Measurements from ENCODE around the gene CSNK1G2. TPM values are rescaled to one million over a fixed set of nuclear protein-coding genes. Genes with fewer than 3 reads are reported as not detected.

Gene CSNK1G2
- total and polyA plus RNA-seq, 2 of the 13 experiments (the other 11 are each of a cell fraction or from before 2014, with no cell fraction given): 53.8 to 72.5 TPM

GRCh38 chr19:1902923-1903322 lies 38.0 kb upstream of the CSNK1G2 start (continued):
- no peak for TF ChIP-seq CBFB (CRISPR knock-in tag; IDR thresholded peaks at IDR 0.05)
- TF ChIP-seq SP5 (CRISPR knock-in tag; IDR thresholded peaks at IDR 0.05; ENCODE audit: borderline replicate concordance, low read depth): peak; percentile 85
- no peak for TF ChIP-seq HNRNPUL1 (IDR thresholded peaks at IDR 0.05; ENCODE audit: low read depth, low read length)
- no peak for TF ChIP-seq ZNF546 (CRISPR knock-in tag; conservative IDR thresholded peaks at IDR 0.05)
- TF ChIP-seq TBP (CRISPR knock-in tag; IDR thresholded peaks at IDR 0.05): no peak
- TF ChIP-seq CEBPB (IDR thresholded peaks at IDR 0.05; ENCODE audit: borderline replicate concordance, low read depth, low read length): peak; percentile 87
- TF ChIP-seq ZSCAN30 (CRISPR knock-in tag; IDR thresholded peaks at IDR 0.05): no peak
- no peak for TF ChIP-seq ZNF572 (CRISPR knock-in tag; IDR thresholded peaks at IDR 0.05)
- TF ChIP-seq ZNF749 (CRISPR knock-in tag; IDR thresholded peaks at IDR 0.05; ENCODE audit: borderline replicate concordance): no peak
- TF ChIP-seq, protein P1, sequence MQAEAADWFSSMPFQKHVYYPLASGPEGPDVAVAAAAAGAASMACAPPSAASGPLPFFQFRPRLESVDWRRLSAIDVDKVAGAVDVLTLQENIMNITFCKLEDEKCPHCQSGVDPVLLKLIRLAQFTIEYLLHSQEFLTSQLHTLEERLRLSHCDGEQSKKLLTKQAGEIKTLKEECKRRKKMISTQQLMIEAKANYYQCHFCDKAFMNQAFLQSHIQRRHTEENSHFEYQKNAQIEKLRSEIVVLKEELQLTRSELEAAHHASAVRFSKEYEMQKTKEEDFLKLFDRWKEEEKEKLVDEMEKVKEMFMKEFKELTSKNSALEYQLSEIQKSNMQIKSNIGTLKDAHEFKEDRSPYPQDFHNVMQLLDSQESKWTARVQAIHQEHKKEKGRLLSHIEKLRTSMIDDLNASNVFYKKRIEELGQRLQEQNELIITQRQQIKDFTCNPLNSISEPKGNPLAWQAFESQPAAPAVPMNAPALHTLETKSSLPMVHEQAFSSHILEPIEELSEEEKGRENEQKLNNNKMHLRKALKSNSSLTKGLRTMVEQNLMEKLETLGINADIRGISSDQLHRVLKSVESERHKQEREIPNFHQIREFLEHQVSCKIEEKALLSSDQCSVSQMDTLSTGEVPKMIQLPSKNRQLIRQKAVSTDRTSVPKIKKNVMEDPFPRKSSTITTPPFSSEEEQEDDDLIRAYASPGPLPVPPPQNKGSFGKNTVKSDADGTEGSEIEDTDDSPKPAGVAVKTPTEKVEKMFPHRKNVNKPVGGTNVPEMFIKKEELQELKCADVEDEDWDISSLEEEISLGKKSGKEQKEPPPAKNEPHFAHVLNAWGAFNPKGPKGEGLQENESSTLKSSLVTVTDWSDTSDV (CRISPR knock-in tag; IDR thresholded peaks at IDR 0.05): no peak
- TF ChIP-seq ARNTL (CRISPR knock-in tag; IDR thresholded peaks at IDR 0.05): peak; percentile 47; the same call in 1 of the 2 replicates
- no peak for TF ChIP-seq ZNF564 (CRISPR knock-in tag; IDR thresholded peaks at IDR 0.05)
- TF ChIP-seq ATF3 (CRISPR knock-in tag; IDR thresholded peaks at IDR 0.05): peak; percentile 33; the same call in 1 of the 2 replicates
- no peak for TF ChIP-seq HOXA7 (CRISPR knock-in tag; IDR thresholded peaks at IDR 0.05)
- TF ChIP-seq, protein P2, sequence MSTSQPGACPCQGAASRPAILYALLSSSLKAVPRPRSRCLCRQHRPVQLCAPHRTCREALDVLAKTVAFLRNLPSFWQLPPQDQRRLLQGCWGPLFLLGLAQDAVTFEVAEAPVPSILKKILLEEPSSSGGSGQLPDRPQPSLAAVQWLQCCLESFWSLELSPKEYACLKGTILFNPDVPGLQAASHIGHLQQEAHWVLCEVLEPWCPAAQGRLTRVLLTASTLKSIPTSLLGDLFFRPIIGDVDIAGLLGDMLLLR (CRISPR knock-in tag; IDR thresholded peaks at IDR 0.05): no peak
- TF ChIP-seq TEAD2 (CRISPR knock-in tag; IDR thresholded peaks at IDR 0.05): no peak
- TF ChIP-seq NFKB2 (CRISPR knock-in tag; IDR thresholded peaks at IDR 0.05; ENCODE audit: borderline replicate concordance): no peak
- TF ChIP-seq ETS1 (CRISPR knock-in tag; IDR thresholded peaks at IDR 0.05): no peak
- no peak for TF ChIP-seq MXI1 (IDR thresholded peaks at IDR 0.05; ENCODE audit: borderline replicate concordance, low read depth, low read length)
- TF ChIP-seq ZNF550 (CRISPR knock-in tag; IDR thresholded peaks at IDR 0.05; ENCODE audit: borderline replicate concordance): no peak
- TF ChIP-seq ZNF101 (CRISPR knock-in tag; IDR thresholded peaks at IDR 0.05; ENCODE audit: borderline replicate concordance, low read depth): no peak
- TF ChIP-seq, protein P3, sequence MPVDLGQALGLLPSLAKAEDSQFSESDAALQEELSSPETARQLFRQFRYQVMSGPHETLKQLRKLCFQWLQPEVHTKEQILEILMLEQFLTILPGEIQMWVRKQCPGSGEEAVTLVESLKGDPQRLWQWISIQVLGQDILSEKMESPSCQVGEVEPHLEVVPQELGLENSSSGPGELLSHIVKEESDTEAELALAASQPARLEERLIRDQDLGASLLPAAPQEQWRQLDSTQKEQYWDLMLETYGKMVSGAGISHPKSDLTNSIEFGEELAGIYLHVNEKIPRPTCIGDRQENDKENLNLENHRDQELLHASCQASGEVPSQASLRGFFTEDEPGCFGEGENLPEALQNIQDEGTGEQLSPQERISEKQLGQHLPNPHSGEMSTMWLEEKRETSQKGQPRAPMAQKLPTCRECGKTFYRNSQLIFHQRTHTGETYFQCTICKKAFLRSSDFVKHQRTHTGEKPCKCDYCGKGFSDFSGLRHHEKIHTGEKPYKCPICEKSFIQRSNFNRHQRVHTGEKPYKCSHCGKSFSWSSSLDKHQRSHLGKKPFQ (CRISPR knock-in tag; IDR thresholded peaks at IDR 0.05; ENCODE audit: insufficient replicate concordance): peak; percentile 26
- TF ChIP-seq THAP11 (CRISPR knock-in tag; IDR thresholded peaks at IDR 0.05): 0 out of 2 replicates have a peak, but pooled peaks have one; percentile 36
- no peak for TF ChIP-seq ZNF570 (CRISPR knock-in tag; IDR thresholded peaks at IDR 0.05; ENCODE audit: borderline replicate concordance)
- TF ChIP-seq NFATC3 (CRISPR knock-in tag; IDR thresholded peaks at IDR 0.05): no peak
- TF ChIP-seq ZNF792 (CRISPR knock-in tag; IDR thresholded peaks at IDR 0.05): no peak
- no peak for TF ChIP-seq TRIM24 (CRISPR knock-in tag; IDR thresholded peaks at IDR 0.05)
